Liver (tissue), 3 donors: ENCODE results near the gene RHBDF2.

ENCODE experiments used
- EGR1 ChIP-seq, 2 donors: IDR thresholded peaks; 2 replicates each; pipeline ENCODE4 v1.6.1; 2016 to 2018; ENCODE audit warnings: antibody characterized with exemption in 2 of 2, low read depth in 2 of 2
- FOXA1 ChIP-seq: IDR thresholded peaks from 2 replicates; pipeline ENCODE4 v1.6.1; 2016; ENCODE audit warnings: antibody characterized with exemption
- GABPA ChIP-seq, 2 donors: IDR thresholded peaks in 1 of 2; conservative IDR thresholded peaks in 1 of 2; 2 replicates each; pipeline ENCODE4 v1.6.1; 2016; ENCODE audit warnings: antibody characterized with exemption in 2 of 2, mild to moderate bottlenecking in 1 of 2, moderate library complexity in 1 of 2
- HNF4A ChIP-seq, 2 donors: conservative IDR thresholded peaks; 2 replicates each; pipeline ENCODE4 v1.6.1; 2016; ENCODE audit warnings: antibody characterized with exemption in 2 of 2, mild to moderate bottlenecking in 2 of 2
- JUND ChIP-seq, 2 donors: IDR thresholded peaks; 2 replicates each; pipeline ENCODE4 v1.6.1; 2016; ENCODE audit warnings: antibody characterized with exemption in 2 of 2
- RAD21 ChIP-seq, 2 donors: IDR thresholded peaks; 2 replicates each; pipeline ENCODE4 v1.6.1; 2016; ENCODE audit warnings: antibody characterized with exemption in 2 of 2, mild to moderate bottlenecking in 2 of 2
- SP1 ChIP-seq: IDR thresholded peaks from 2 replicates; pipeline ENCODE4 v1.6.1; 2018; ENCODE audit warnings: antibody characterized with exemption, mild to moderate bottlenecking
- TAF1 ChIP-seq: conservative IDR thresholded peaks from 2 replicates; pipeline ENCODE4 v1.6.1; 2016; ENCODE audit warnings: antibody characterized with exemption, mild to moderate bottlenecking
- YY1 ChIP-seq: IDR thresholded peaks from 2 replicates; pipeline ENCODE4 v1.6.1; 2016; ENCODE audit warnings: antibody characterized with exemption, mild to moderate bottlenecking
- TF ChIP-seq, protein P1 (sequence below): fragments of 150-350 bp; IDR thresholded peaks from 2 replicates; pipeline ENCODE4 v1.5.1; 2017; ENCODE audit warnings: improper control_type of control experiment, low read depth, low read length; ENCODE audit not compliant: missing input control
- TF ChIP-seq, protein P2 (sequence below): IDR thresholded peaks from 2 replicates; pipeline ENCODE4 v1.6.1; 2016; ENCODE audit warnings: antibody characterized with exemption
- TF ChIP-seq, protein P3 (sequence below): IDR thresholded peaks from 2 replicates; pipeline ENCODE4 v1.6.1; 2016; ENCODE audit warnings: antibody characterized with exemption
- TF ChIP-seq, protein P4 (sequence below): IDR thresholded peaks from 2 replicates; pipeline ENCODE4 v1.6.1; 2016; ENCODE audit warnings: antibody characterized with exemption, mild to moderate bottlenecking
- TF ChIP-seq, protein P5 (sequence below): IDR thresholded peaks from 2 replicates; pipeline ENCODE4 v1.6.1; 2016; ENCODE audit warnings: antibody characterized with exemption
- donor health status: healthy.
- donor health status: healthy.

DNA sequence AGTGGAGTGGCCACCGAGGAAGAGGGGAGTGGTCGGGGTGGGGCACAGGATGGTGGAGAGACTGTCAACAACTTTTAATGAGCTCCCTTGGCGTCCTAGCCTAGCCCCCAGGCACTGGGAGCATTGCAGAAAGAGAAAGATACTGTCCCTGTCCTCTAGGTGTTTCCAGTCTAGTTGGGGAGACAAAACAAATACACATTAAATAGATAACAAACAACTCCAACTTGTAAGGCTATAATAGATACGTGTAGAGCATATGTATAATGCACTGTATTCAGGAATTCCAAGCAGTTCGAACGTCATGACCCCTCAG, 47.8 kb downstream of the RHBDF2 start:
- no peak for TF ChIP-seq HNF4A (conservative IDR thresholded peaks at IDR 0.05)
- TF ChIP-seq, protein P1, sequence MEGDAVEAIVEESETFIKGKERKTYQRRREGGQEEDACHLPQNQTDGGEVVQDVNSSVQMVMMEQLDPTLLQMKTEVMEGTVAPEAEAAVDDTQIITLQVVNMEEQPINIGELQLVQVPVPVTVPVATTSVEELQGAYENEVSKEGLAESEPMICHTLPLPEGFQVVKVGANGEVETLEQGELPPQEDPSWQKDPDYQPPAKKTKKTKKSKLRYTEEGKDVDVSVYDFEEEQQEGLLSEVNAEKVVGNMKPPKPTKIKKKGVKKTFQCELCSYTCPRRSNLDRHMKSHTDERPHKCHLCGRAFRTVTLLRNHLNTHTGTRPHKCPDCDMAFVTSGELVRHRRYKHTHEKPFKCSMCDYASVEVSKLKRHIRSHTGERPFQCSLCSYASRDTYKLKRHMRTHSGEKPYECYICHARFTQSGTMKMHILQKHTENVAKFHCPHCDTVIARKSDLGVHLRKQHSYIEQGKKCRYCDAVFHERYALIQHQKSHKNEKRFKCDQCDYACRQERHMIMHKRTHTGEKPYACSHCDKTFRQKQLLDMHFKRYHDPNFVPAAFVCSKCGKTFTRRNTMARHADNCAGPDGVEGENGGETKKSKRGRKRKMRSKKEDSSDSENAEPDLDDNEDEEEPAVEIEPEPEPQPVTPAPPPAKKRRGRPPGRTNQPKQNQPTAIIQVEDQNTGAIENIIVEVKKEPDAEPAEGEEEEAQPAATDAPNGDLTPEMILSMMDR = no peak
- TF ChIP-seq FOXA1 = no peak
- no peak for TF ChIP-seq YY1
- TF ChIP-seq, protein P2, sequence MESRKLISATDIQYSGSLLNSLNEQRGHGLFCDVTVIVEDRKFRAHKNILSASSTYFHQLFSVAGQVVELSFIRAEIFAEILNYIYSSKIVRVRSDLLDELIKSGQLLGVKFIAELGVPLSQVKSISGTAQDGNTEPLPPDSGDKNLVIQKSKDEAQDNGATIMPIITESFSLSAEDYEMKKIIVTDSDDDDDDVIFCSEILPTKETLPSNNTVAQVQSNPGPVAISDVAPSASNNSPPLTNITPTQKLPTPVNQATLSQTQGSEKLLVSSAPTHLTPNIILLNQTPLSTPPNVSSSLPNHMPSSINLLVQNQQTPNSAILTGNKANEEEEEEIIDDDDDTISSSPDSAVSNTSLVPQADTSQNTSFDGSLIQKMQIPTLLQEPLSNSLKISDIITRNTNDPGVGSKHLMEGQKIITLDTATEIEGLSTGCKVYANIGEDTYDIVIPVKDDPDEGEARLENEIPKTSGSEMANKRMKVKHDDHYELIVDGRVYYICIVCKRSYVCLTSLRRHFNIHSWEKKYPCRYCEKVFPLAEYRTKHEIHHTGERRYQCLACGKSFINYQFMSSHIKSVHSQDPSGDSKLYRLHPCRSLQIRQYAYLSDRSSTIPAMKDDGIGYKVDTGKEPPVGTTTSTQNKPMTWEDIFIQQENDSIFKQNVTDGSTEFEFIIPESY = no peak
- TF ChIP-seq EGR1 (IDR thresholded peaks at IDR 0.05; ENCODE audit: low read depth in 2 of 2) = no peak
- no peak for TF ChIP-seq TAF1
- TF ChIP-seq RAD21 (IDR thresholded peaks at IDR 0.05) = no peak
- no peak for TF ChIP-seq JUND (IDR thresholded peaks at IDR 0.05)
- TF ChIP-seq, protein P3, sequence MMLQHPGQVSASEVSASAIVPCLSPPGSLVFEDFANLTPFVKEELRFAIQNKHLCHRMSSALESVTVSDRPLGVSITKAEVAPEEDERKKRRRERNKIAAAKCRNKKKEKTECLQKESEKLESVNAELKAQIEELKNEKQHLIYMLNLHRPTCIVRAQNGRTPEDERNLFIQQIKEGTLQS = no peak
- TF ChIP-seq, protein P4, sequence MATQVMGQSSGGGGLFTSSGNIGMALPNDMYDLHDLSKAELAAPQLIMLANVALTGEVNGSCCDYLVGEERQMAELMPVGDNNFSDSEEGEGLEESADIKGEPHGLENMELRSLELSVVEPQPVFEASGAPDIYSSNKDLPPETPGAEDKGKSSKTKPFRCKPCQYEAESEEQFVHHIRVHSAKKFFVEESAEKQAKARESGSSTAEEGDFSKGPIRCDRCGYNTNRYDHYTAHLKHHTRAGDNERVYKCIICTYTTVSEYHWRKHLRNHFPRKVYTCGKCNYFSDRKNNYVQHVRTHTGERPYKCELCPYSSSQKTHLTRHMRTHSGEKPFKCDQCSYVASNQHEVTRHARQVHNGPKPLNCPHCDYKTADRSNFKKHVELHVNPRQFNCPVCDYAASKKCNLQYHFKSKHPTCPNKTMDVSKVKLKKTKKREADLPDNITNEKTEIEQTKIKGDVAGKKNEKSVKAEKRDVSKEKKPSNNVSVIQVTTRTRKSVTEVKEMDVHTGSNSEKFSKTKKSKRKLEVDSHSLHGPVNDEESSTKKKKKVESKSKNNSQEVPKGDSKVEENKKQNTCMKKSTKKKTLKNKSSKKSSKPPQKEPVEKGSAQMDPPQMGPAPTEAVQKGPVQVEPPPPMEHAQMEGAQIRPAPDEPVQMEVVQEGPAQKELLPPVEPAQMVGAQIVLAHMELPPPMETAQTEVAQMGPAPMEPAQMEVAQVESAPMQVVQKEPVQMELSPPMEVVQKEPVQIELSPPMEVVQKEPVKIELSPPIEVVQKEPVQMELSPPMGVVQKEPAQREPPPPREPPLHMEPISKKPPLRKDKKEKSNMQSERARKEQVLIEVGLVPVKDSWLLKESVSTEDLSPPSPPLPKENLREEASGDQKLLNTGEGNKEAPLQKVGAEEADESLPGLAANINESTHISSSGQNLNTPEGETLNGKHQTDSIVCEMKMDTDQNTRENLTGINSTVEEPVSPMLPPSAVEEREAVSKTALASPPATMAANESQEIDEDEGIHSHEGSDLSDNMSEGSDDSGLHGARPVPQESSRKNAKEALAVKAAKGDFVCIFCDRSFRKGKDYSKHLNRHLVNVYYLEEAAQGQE = no peak
- TF ChIP-seq GABPA (IDR thresholded peaks at IDR 0.05 in 1 of 2, conservative IDR thresholded peaks at IDR 0.05 in 1 of 2) = no peak
- TF ChIP-seq, protein P5, sequence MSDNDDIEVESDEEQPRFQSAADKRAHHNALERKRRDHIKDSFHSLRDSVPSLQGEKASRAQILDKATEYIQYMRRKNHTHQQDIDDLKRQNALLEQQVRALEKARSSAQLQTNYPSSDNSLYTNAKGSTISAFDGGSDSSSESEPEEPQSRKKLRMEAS = no peak
- no peak for TF ChIP-seq SP1
